RWPE1 (cell line): ENCODE measurements around the gene KLHL21.

Source experiments
- CTCF ChIA-PET: fragments of 350-600 bp; sonication (Branson Sonifier 250); formaldehyde crosslinking; extraction: SDS; loops from one replicate; lab custom pipeline; 2021; lab: Yijun Ruan, JAX
- POLR2A ChIA-PET: fragments of 400-600 bp; formaldehyde crosslinking; extraction: SDS; loops from one replicate; lab custom pipeline; 2020; ENCODE audit warnings: antibody characterized with exemption; ENCODE audit not compliant: low non-redundant PET; lab: Yijun Ruan, JAX
- DNase-seq: peaks from one replicate; pipeline ENCODE4 v3.0.0; 2012; ENCODE audit warnings: low spot score
- H3K27ac ChIP-seq: fragments of 450-650 bp; 2 replicates; pipeline ENCODE4 v1.5.1; 2017
- TF ChIP-seq, protein P1 (sequence below): fragments of 450-650 bp; conservative IDR thresholded peaks from 2 replicates; pipeline ENCODE4 v1.5.1; 2017; ENCODE audit warnings: low read depth, mild to moderate bottlenecking

Gene KLHL21

DNA sequence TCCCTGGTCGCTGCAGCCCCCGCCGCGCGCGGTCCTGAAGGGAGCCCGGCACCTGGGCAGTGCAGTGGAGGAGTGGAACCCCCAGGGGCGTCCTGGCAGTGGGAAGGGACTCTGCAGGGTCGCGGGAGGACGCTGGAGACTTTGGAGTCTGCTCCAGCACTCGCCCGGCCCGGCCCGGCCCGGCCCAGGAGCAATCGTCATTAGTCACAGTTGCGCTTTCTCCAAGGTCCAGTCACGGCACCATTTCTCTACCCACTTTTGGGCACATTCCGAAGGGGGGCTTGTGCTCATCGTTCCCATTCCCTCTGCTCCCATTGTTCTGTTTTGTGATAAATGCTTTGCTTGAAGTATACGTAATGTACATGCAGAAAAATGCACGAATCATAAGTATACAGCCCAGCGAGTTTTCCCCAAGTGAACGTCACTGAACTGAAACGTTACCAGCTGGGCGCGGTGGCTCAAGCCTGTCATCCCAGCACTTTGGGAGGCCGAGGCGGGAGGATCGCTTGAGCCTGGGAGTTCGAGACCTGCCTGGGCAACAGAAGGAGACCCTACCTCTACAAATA, 23.0 kb upstream of the KLHL21 start:
- TF ChIP-seq, protein P1, sequence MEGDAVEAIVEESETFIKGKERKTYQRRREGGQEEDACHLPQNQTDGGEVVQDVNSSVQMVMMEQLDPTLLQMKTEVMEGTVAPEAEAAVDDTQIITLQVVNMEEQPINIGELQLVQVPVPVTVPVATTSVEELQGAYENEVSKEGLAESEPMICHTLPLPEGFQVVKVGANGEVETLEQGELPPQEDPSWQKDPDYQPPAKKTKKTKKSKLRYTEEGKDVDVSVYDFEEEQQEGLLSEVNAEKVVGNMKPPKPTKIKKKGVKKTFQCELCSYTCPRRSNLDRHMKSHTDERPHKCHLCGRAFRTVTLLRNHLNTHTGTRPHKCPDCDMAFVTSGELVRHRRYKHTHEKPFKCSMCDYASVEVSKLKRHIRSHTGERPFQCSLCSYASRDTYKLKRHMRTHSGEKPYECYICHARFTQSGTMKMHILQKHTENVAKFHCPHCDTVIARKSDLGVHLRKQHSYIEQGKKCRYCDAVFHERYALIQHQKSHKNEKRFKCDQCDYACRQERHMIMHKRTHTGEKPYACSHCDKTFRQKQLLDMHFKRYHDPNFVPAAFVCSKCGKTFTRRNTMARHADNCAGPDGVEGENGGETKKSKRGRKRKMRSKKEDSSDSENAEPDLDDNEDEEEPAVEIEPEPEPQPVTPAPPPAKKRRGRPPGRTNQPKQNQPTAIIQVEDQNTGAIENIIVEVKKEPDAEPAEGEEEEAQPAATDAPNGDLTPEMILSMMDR, result no peak
- DNase-seq, result peak; percentile 34
- ChIA-PET CTCF (interaction anchor here (0.6 to 1.3 kb wide), 3 partner anchors 9 to 1152 kb away, joined by 3 to 4 read pairs (median 3); no protein-coding TSS in a partner anchor), POLR2A (no interaction called here)
- peak overlapping the region; percentile 86 for H3K27ac ChIP-seq

DNA sequence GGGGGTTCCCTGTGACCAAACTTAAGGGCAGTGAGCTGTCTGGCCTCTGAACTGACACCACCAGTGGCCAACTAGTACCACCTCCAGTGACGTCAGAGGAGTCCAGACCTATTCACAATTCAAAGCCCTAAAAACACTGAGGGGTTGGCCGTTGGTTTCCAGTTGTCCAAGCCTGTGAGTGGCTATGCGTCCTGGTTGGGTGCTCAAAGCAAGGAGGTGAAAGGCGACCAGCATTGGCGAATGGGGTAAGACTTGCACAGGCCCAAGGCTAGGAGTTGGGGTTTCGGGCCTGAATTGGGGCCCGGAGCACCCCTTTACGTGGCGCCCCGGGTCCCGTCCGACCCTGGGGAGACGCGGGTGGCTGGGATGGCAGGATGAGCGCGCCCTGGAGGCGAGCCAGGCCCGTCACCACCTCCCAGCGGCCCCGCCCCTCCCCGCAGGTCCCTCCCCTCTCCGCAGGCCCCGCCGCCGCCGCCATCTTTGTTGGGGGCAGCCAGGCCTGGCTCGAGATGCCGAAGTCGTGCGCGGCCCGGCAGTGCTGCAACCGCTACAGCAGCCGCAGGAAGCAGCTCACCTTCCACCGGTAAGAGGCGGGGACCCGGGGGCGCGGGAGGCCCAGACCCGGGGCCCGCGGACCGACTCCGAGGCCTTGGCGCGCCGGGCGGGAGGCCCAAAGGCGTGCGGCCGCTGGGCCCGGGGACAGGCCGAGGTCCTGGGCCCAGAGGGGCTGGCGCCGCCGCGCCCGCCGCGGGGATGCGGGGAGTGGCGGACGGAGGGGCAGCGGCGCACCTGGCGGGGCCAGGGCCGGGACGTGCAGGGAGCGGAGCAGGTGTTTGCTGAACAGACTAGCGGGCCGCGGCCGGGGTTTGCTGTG, 22.3 kb upstream of the KLHL21 start, which contains the start of gene THAP3:
Gene THAP3 (plus strand): TSS at position 159 of the 874 bp plus-strand sequence. CDS start 351 bp downstream, at position 510.
- peak within 1 kb of the TSS; percentile 86 for H3K27ac ChIP-seq

DNA sequence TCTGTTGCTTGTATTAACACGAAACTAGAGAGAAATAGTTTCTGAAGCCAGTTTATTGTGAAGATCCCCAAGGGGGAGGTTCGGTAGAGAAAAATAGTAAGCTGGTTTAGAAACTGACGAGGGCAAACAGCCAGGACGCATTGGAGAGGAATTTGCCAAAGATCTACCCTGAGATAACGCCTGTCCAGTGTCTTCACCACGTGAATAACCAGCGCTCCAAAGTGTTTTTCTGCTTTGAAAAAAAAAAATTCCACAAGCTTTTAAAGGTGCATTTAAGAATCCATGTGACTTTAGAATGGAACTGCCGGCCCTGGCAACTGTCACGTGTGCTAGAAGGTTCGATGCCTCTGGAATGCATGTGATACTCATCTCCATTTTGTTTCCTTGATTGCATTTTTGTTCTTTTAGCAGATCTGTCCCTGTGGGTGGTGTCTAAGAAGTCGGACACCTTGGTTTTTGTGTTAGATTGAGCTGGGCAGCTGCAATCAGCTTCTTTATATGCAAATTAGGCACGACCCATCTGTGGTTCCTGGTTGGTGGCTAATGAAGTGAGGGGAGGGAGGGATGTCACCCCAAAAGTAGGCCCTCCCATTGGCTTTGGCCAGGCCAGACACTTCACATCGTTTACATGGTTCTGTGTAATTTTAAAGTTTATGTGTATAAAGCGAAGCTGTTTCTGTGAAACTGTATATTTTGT, 20.7 kb upstream of the KLHL21 start:
- CTCF ChIA-PET, result interaction anchor here (0.6 to 0.8 kb wide), 3 partner anchors 11 to 1024 kb away, joined by 3 to 5 read pairs (median 3); no protein-coding TSS in a partner anchor
- POLR2A ChIA-PET, result no interaction called here
- peak overlapping the region; percentile 47; the same call in 1 of the 2 replicates for H3K27ac ChIP-seq
- no peak for DNase-seq
- TF ChIP-seq, protein P1, result no peak

More for the DNA sequence above, 22.3 kb upstream of the KLHL21 start, which contains the start of gene THAP3:
- TF ChIP-seq, protein P1, result no peak
- CTCF ChIA-PET, result interaction anchor here (0.6 to 1.3 kb wide), 4 partner anchors 10 to 1153 kb away, joined by 3 to 4 read pairs (median 4); no protein-coding TSS in a partner anchor
- peak; percentile 84 for DNase-seq
- POLR2A ChIA-PET, result no interaction called here

DNA sequence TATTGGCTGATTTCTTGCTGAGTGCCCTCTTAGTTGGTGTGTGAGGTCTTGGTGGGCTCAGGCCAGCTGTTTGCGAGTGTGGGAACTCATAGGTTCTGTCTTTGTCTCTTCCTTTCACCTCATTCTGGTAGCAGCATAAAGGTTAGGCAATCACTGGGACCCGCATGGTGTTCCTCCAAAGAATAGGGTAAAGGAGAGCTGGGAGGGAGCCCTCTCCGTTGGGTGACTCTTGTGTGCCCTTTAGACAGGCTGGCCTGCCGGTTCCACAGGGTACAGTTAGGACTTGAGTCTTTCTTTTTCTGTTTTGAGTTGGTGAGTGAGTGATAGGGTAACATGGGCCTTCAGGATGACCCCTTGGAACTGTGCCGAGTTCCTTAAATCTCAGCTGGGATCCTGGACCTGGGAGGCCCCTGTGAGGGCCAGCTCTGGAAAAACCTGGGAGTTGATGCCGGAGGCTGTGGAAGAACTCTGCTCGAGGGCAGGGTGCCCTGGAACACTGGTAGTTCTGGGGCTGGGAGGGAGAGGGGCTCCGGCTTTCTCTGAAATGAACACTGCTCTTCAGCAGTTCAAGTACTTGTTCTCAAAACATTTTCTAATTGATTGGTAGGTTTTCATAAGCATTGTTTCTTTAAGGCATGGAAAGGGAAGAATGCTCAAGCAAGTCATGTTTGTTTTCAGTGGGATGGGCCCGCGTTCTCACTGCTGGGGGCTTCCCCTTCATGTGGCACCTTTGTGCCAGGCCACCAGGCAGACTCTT, 19.9 kb upstream of the KLHL21 start:
- ChIA-PET CTCF (interaction anchor here (0.6 kb wide), 2 partner anchors 68 to 499 kb away, joined by 3 to 7 read pairs; partner anchors contain the start of gene TAS1R1), POLR2A (no interaction called here)
- H3K27ac ChIP-seq, result peak overlapping the region; percentile 47
- no peak for DNase-seq
- TF ChIP-seq, protein P1, result no peak

DNA sequence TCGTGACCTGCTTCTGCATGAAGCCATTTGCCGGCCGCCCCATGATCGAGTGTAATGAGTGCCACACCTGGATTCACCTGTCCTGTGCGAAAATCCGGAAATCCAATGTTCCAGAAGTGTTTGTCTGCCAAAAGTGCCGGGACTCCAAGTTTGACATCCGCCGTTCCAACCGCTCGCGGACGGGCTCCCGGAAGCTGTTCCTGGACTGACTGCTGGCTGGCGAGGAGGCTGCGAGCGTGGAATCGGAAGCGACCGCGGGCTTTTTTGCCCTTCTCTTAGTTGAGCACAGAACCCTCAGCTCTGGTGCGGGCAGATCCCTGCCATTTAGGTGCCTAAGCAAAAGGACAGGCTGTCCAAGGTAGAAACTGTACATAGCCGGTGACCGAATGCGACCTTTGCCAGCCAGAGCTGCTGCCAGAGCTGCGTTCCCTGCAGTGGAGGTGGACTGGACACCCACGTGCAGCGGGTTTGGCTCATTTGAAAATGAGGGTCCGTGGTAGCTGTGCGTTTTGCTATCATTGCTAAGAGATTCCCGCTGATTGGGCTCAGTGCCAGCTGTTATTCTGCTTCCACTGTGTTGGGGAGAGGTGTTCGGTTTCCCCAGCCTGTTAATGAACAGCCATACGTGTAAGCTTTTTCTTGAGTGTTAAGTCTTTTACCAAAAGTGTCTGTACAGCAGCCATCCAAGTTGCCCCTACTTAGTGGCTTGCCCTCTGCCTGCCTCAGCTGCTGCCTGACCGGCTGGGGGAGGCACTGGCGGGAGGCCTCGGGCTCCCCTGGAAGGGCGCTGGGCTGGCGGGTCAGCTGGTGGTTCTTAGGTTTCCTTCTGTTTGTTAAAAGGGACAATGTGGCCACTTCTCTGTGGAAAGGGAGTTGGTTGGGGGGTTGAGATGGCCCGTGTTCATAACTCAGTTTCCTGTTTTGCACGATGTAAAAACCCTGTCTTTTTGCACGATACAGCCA, 19.0 kb upstream of the KLHL21 start:
- ChIA-PET POLR2A (interaction anchor here (0.6 kb wide), 1 partner anchor 39 kb away, joined by 3 read pairs; no protein-coding TSS in a partner anchor), CTCF (interaction anchor here (0.6 kb wide), 1 partner anchor 500 kb away, joined by 3 read pairs; no protein-coding TSS in a partner anchor)
- TF ChIP-seq, protein P1, result no peak
- no peak for DNase-seq
- peak overlapping the region; percentile 47 for H3K27ac ChIP-seq
